Stimulated activated CD4-positive, alpha-beta T cell treated with anti-CD3 and anti-CD28 coated beads, Interleukin-15, amount 100 ng/mL, for 24 hours (primary cell): ENCODE data around the gene DCUN1D2.
"Not testable (repeated sequence)": the region's sequence is repeated elsewhere in the genome, so short reads cannot be mapped to it uniquely, and the experiment has no call there.

ENCODE experiments used
- DNase-seq: peaks from one replicate; pipeline ENCODE4 v3.0.0-alpha.2; 2020

DCUN1D2 gene

DNA sequence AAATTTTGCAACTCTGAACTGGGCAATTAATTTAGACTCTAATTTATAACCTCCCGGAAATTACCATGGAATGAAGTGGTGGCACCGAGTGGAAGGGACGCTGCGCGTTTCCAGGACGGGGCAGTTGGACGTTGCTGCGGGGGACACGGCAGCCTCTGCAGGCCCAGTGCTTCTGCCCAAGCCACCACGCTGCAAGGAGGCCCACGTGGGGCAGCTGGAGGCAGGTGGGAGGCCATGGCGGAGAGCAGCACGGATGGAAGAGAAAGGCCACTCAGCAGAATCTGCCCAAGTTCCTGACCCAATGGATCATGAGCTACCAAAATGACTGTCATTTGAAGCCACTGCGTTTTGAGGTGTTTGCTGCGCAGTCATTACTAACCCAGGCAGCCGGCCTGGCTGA, 26.0 kb downstream of the DCUN1D2 start:
- no peak for DNase-seq

DNA sequence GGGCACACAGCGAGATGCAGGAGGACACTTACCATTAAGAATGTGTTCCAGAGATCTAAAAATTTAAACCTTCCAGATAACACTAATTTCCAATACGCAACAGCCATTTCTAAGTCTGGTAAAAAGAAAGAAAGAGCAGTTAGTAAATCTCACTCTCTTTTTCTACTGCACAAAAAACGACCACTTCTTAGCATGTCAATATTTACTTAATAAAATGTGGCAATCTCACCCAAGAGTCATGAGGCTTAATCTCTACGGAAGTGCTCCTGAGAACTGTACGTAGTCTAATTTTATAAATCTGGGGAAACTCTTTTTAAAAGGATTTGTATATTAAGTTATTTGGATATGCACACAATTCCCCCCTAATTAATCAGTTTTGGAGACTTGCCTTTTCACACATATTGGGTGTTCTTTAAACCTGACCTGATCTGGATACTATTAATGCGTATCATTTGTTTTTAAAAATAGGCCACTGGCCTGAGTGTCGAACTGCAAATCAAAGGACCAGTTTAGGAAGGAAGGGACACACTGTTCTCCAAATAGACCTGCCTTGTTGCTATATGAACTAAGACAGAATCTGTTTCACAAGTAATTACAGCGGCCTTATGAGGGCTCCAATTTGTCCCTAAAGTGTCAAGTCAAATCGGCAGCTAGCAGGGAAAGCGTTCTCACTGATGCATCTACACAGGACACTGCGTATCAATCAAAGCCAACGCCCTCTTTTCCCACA, 29.3 kb downstream of the DCUN1D2 start:
- no peak for DNase-seq

DNA sequence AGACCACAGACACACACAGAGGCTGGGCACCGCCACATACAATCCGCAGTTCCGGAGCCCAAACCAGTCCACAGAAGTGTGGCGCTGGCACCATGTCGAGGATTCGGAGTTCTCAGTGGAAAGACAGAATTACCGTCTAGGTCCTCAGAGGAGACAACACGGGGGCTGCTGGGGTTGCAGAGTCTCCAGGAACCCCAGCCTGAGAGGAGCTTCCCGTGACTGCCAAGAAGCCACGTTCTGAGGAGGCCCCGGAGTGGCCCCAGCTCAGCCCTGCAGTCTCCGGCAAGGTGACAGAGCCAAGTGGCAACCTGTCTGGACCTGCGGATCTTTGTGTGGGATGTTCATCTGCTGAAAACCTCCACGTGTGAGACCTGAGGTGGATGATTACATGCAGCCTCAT, 29.9 kb downstream of the DCUN1D2 start:
- no peak for DNase-seq

DNA sequence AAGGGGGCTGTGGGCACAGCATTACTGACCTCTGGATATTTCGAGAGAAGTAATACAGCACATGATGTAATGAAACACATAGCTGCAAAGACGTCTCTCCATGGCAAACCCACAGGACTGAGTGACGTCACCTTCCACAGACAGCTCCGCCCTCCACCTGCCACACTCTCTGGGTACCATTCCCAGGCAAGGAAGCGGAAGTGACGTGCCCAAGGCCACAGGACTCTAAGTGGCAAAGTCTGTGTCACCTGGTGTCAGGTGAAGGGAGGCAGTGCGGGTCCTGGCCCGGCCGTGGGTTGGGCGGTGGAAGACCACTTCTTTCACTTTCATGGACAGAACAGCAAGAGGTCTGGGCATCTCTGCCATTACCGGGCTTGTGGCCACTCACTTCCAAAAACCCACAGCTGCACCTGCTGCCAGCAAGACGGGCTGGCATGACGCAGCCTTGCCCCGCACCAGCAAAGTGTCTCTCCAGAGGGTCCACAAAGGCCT, 30.4 kb downstream of the DCUN1D2 start:
- no peak for DNase-seq

DNA sequence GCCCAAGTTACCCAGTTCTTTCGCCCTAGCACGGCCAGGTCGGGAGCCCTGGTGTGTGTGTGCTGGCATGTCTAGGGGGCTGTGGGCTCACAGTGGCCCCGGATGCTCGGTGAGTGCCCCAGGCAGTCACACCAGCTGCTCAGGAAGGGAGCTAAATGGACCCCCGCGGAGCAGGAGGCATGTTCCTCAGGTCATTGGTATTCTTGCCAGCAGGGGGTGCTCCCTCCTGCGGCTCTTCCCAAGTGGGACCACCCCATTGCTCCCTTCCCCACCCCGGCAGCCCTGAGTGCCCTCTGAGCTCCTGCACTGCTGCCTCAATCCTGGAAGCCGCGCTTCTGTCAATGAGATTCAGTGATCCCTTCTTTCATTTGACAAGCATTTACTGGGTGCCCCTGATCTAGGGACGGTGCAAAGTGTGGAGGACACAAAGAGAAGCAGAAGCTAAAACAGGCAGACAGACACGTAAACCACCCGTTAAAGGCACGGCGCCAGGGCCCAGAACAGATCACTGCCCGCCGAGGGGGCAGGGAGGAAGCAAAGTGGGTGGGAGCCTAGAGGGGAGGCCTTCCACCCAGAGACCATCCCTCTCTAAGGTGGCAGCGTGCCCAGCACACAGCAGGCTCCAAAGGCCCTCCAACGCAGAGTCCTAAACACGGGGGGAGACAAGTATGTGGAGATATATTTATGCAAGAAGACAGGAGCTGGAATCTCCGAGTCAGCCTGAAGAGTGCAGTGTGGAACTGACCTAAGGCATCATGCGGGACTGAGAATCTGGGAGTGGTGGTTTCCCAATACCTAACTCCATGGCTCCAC, 32.1 kb downstream of the DCUN1D2 start:
- DNase-seq, result no peak

DNA sequence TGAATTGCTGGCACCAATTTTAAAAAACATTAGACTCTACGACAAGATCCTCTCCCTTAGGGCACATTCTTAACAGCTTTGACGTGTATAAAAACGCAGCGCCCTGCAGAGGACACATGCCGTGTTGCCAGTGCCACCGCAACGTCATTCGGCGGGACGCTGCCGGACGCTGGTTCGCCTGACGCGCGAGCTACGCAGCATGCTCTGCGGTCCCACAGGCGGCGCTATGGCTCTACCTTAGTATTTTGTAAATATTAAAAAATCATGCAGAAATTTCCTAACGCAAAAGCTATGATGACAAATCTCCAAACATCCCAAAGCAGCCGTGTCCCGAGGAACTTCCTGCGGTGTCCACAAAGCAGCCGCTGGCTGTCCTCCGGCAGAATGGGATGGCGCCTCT, 33.0 kb downstream of the DCUN1D2 start:
- no peak for DNase-seq

DNA sequence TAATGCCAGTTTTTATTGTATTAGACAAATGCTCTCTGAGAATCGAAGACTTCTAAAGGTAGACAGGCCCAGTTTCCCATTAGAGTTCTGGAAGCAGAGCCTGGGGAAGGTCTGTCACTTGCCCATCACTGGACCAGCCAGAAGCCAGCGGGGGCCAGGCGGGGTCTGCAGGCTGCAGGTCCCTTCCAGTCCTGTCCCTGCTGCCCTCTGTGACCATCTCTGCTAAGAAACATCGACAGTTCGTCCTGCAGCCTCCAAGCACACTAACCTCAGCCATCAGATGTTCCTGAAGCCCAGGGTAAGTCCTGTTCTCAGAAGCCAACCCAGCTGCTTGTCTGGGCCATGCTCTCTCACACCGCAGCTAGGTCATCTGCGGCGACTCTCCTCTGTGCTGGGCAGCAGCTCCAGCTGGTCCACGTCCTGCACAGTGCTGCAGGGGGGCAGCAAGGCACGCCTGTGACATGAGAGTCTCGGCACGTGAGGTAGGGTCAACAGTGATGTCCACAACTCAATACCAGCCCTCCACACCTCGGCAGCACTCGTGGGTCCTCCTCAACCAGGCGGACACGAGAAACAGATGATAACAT, 34.3 kb downstream of the DCUN1D2 start:
- no peak for DNase-seq

DNA sequence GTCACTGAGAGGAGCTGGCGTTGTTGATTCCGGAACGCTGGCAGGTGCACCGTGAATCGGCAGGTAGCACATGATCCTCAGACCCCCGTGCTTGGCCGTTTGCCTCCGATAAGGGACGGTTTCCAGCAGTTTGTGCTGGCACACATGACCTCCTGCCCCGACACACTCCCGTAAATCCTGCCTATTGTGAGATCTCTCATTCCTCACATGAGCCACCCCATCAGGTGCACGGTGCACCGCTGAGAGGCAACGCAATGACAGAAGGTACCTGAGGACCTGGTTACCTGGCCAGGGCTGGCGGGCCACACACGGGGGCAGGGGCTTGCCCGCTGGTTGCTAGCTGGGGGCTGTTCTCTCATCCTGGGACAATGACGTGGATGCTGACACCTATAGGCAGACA, 35.1 kb downstream of the DCUN1D2 start:
- no peak for DNase-seq

DNA sequence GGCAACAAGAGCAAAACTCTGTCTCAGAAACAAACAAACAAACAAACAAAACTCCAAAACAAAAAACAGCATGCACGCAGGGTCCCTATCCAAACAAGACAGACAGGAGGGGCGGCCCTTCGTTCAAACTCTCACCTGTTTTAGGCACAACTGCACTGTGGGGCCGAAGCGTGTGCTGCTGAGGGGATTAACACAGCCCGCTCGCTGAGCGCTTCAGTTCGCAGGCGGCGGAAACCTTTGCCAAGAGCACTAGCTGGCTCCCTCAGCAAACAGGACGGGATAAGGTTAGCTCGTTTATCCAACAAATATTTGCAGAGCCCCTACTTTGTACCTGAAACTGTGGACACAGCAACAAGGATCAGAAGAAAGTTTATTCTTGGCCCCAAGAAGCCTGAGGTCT, 35.6 kb downstream of the DCUN1D2 start:
- no peak for DNase-seq

DNA sequence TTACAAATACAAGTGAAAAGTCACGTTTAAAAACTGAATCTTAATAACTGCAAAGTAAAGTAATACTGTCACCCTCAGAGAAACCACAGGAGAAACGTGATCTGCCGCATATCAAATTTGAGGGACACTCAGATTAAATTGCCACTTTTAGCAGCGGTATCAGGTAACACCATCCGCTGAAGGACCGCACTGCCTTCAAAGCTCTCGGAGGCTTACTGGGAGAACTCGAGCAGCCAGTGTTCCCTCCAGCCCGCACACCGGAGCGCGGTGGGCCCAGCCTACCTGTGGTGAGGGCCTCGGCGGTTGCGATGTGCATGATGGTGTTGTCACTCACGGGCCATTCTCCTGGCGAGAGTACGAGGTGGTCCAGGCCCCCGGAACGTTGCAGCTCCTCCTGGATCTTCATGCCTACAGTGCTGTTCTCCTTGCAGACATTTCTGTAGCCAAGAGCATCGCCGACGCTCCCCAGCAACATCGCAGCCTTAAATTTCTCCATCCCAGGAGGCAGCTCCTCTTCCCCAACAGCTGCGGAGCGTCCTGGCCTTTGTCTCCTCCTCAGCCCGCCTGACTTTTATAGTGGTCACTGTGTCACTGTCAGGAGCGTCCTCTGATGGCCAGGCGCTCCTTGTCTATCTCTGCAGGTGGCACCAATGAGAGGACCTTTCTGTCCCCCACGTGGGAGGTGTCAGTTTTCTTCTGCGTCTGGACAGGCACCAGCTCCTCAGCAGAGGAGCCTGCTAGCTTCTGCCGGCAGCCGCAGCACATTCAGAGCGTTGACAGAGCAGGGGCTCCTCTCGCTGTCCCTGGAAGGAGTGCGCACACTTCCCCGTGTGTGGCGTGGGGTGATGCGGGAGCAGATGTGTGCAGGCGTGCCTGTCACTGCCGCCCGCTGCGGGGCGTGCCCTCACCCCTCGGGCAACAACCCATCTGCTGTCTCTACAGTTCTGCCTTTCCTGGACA, 37.3 kb downstream of the DCUN1D2 start, which contains the start of gene ADPRHL1:
Gene ADPRHL1, minus strand, starts transcription at position 547 of the 960 bp plus-strand sequence. Its CDS starts 51 bp downstream, at position 496.
- DNase-seq, result no peak

DNA sequence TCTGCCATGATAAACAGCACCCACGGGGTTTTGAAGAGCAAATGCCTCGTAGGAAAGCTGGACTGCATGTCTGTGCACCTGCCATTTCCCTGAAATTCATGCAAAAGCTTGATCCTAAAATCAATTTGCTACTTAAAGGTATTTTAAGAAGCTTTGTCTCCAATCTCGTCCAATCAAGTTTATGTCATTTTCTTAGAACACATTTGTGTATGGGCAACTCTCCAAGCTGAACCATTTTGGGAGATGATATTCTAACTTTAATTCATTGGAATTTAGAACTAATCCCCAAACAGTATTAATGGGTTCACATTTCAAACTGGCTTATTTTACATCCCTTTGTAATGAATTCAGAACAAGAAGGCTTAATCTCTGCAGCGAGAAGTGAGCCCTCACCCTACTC, 38.0 kb downstream of the DCUN1D2 start:
- DNase-seq, result no peak

DNA sequence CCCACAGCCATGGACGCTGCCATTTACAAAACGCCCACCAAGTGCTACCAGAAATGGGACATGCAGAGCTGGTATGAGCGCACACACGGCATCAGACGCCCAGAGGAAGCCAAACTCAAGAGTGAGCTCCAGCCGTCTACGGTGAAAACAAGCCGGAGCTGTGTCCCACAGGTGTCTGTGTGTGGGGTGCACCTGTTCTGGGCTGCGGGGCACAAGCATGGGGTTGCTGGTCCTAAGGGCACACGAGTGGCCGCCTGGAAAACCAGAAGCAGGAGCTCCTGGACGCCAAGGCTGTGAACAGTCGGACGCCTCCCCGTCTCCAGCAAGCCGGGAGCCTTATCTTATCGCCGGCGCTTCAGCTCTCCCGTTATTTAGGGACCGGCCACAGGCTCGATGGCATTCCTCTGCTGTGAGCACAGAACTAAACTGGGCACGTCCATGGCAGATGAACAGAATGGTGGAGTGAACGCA, 38.5 kb downstream of the DCUN1D2 start:
- DNase-seq, result no peak

DNA sequence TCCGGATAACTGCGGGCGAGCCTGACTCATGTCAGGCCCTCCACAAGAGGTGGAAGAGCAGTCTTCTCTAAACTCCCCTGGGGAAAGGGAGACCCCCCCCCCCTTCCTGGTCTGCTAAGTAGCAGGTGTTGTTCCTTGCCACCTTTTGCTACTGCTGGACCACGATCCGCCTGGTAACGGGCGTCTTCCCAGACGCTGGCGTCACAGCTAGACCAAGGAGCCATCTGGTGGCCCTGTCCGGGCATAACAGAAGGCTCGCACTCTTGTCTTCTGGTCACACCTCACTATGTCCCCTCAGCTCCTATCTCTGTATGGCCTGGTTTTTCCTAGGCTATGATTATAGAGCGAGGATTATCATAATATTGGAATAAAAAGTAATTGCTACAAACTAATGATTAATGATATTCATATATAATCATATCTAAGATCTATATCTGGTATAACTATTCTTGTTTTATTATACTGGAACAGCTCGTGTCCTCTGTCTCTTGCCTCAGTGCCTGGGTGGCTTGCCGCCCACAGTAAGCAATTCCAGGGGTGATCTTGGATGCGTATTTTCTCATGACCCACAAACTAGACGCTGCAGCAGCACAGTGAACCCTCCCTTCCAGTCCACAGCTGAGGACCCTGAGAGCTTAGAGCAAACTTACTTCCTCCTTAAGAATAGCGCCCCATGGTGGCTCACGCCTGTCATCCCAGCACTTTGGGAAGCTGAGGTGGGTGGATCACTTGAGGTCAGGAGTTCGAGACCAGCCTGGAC, 39.5 kb downstream of the DCUN1D2 start:
- not testable (repeated sequence) for DNase-seq

DNA sequence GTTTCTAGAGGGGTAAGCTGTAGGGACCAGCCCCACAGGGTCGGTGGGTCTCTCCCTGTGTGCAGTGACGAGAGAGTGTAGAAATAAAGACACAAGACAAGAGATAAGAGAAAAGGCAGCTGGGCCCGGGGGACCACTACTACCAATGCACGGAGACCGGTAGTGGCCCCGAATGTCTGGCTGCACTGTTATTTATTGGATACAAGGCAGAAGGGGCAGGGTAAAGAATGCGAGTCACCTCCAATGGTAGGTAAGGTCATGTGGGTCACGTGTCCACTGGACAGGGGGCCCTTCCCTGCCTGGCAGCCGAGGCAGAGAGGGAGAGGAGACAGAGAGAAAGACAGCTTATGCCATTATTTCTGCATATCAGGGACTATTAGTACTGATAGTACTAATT, 40.2 kb downstream of the DCUN1D2 start:
- DNase-seq, result not testable (repeated sequence)

DNA sequence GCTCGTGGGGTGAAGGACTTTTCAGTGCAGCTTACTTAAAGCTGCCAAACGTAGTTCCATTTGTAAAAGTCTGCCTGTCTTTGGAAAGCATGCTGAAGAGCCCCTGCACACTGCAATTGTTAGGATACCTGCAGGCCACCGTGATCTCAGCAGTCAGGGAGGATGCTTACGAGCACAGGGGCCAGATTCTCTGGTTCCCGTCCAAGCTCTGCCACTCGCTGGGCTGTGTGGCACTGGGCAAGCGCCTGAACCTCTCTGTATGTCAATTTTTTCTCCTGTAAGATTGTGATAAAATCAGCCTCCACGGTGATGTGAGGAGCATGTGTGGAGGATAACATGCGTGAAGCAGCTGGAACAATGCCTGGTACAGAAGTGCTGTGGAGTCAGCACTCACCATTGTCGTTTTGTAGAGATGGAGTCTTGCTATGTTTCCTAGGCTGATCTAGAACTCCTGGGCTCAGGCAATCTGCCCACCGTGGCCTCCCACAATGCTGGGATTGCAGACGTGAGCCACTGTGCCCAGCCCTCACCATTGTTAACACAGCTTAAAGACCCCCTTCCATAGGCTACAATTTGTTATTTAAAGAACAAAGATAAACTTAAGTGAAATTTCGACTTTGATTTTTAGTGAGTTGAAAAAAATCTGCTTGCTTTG, 40.7 kb downstream of the DCUN1D2 start:
- DNase-seq, result no peak

DNA sequence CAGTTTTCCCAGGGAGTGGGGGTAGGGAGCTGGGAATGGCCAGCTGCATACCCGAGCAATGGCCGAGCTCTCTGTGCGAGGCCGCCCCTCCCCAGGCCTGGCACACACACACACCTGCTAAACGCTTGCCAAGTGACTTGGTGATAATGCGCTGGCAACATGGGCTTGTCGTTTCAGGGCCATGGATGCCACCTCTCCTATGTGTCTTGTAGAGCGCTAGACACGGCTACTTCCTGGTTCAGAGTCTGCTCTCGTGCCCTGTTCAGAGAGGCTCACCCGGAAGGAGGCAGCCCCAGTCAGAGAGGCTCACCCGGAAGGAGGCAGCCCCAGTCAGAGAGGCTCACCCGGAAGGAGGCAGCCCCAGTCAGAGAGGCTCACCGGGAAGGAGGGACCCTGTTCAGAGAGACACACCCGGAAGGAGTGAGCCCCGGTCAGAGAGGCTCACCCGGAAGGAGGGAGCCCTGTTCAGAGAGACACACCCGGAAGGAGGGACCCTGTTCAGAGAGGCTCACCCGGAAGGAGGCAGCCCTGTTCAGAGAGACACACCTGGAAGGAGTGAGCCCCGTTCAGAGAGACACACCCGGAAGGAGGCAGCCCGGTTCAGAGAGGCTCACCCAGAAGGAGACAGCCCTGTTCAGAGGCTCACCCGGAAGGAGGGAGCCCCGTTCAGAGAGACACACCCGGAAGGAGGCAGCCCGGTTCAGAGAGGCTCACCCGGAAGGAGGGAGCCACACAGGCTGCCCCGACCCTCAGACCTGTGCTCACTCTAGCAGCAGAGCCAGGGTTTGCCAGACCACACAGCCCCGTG, 41.4 kb downstream of the DCUN1D2 start:
- no peak for DNase-seq

DNA sequence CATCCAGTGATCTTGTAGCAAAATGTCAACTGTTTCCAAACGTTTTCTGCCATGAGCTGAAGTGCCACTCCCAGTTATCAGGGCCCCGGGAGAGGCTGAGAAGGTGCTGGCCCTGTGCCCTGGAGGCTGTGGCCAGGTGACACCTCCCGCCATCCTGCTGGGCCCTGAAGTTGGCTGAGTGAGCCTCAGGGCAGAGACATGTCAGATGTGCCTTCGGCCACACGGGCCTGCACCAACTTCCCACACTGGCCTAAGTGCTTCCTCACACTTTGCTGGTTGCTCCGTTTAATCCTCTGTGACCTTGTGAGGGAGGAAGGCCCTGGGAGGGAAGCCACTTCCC, 42.0 kb downstream of the DCUN1D2 start:
- no peak for DNase-seq

DNA sequence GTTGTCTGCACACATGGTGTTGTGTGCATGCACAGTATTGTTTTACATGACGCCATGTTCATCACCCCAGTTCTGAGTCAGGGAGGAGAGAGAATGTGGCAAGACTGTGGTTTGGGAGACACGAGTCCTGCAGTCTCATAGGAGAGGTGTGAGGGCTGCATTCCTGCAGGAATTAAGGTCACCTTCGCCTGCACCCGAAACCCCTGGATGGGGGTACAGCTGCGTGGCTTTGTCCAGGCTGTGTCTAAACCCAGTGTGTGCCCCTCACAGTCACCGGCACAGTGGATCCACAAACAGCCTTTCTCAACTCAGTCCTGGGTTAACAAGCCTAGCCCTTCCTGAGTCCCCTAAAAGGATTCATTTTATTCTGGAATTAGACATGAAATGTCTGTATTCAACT, 42.9 kb downstream of the DCUN1D2 start:
- no peak for DNase-seq

DNA sequence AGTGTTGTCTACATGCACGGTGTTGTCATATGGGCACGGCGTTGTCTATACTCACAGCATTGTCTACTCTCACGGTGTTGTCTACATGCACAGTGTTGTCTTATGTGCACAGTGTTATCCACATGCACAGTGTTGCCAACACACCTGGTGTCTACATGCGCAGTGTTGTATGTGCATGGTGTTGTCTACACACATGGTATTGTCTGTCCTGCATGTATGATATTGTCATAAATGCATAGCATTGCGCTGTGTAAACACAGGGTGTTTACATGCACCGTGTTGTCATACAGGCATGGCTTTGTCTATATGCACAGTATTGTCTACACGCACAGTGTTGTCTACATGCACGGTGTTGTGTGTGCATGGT, 44.0 kb downstream of the DCUN1D2 start:
- no peak for DNase-seq

DNA sequence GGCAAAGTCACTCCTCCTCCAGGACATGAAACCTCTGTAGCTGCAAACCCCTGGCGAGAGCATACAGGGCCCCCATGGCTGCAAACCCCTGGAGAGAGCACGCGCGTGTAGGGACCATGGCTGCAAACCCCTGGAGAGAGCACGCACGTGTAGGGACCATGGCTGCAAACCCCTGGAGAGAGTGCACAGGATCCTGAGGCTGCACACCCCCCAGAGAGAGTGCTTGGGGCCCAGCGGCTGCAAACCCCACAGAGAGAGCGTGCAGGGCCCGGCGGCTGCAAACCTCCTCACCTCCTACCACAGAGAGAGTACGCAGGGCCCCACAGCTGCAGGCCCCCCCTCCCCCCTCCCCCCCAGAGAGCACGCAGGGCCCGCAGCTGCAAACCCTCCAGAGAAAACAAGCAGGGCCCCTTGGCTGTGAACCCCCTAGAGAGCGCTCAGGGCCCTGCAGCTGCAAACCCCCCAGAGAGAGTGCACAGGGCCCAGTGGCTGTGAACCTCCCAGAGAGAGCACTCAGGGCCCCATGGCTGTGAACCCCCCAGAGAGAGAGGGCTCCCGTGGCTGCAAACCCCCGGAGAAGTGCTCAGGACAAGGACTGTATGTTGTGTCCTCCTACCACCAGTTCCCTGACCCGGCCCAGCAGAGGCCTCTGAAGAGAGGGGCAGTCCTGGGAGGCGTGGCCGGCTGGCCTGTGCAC, 44.6 kb downstream of the DCUN1D2 start:
- DNase-seq, result no peak
